OCI-LY3 (cell line): ENCODE data around the gene FBN3.

Experiments used
- CTCF ChIP-seq: fragments of 200-600, 300-600 bp; sonication (generic); IDR thresholded peaks from 2 replicates; pipeline ENCODE4 v1.5.1; 2014; ENCODE audit warnings: antibody characterized with exemption, low read length, low read depth
- EZH2phosphoT487 ChIP-seq: fragments of 200-600 bp; shearing (Covaris generic); IDR thresholded peaks from 2 replicates; pipeline ENCODE4 v1.6.1; 2018; ENCODE audit warnings: antibody characterized with exemption, mixed run types, low read depth

DNA sequence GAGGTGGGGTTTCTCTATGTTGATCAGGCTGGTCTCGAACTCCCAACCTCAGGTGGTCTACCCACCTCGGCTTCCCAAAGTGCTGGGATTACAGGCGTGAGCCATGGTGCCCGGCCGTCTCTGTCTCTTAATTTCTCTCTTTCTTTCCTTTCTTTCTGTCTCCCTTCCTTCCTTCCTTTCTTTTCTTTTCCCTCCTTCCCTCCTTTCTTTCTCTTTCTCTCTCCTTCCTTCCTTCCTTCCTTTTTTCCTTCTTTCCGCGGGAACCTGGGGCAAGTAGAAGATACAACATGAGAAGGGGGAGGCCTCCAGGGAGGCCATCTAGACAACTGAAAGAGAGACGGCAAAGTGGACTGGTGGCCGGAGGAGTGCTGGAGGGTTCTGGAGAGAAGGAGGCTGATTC, 128.7 kb downstream of the FBN3 start:
- TF ChIP-seq CTCF, result no peak
- TF ChIP-seq EZH2phosphoT487, result no peak
